ENCODE data around the gene IQCE. TPM values are rescaled to one million over a fixed set of nuclear protein-coding genes. Genes with fewer than 3 reads are reported as not detected.
"Not testable (repeated sequence)": the region's sequence is repeated elsewhere in the genome, so short reads cannot be mapped to it uniquely, and the experiment has no call there.

IQCE gene
- total RNA-seq, 2 experiments from 2014 or later, result 8.3 to 10.0 TPM

DNA sequence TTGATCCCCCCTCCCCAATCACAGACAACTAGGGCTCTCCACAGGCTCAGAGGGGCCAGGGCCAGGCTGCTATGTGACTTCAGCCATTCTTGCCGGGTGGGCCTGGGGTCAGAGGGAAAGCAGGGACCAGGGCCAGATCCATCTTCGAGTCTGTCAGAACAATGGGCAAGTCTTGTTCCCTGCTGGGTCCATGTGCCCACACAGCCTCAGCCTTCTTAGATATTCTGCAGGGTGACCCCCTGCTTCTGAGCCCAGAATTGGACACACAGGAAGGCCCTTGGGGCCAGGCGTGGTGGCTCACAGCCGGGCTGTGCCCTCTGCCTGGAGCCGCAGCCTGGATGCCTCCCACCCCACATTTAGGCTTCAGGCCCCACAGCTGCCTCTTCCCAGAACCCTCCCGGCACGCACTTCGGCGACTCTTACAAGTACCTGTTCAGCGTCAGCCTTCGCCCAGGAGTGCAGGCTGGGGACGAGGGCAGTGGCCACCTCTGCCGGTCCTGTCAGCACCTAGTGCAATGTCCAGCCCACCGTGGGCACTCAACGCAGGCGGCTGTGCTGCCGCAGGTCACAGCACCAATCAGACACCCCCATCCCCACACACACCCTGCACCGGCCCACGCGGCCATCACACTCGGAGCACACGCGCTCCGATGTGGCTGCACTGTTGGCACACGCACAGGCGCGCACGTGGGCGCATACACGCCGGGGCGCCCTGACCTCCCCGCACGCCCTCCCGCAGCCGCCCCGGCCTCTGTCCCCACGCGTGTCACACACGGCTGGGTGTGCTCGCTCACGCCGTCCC is 27.6 kb upstream of the IQCE start:
- H3K27ac Mint-ChIP-seq, result peak overlapping the region; percentile 87
- peak; percentile 6 for ATAC-seq (ENCODE audit: low read depth)
- not testable (repeated sequence) for H3K9me3 Mint-ChIP-seq, DNase-seq, H3K27me3 Mint-ChIP-seq, H3K36me3 Mint-ChIP-seq
- peak overlapping the region; percentile 83 for H3K4me3 Mint-ChIP-seq
- POLR2A ChIA-PET, result interaction anchor here (1.4 to 12.9 kb wide), 5 partner anchors 8 to 28 kb away, joined by 3 to 207 read pairs (median 7); partner anchors contain the start of gene IQCE
- peaks cover 30% of the 10 kb centered on the region for H3K4me1 Mint-ChIP-seq

DNA sequence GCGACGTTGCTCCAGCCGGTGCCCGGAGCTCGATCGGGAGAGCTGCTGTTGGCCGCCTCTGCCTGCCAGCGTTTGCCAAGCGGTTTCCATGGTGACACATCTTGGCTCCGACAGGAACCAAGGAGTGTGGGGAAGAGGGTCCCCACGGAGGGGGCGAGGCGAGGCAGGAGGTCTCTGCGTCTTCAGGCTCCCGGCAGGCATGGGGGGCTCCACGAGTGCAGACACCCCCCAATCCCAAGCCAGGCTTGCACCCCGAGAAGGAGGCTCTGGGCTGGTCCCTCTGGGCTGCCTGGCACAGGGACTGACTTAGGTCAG is 27.0 kb upstream of the IQCE start:
- POLR2A ChIA-PET; DNase-seq; H3K4me3 Mint-ChIP-seq; H3K27me3 Mint-ChIP-seq; H3K9me3 Mint-ChIP-seq; H3K36me3 Mint-ChIP-seq; H3K27ac Mint-ChIP-seq; ATAC-seq (ENCODE audit: low read depth): not testable (repeated sequence)
- peaks cover 29% of the 10 kb centered on the region for H3K4me1 Mint-ChIP-seq

DNA sequence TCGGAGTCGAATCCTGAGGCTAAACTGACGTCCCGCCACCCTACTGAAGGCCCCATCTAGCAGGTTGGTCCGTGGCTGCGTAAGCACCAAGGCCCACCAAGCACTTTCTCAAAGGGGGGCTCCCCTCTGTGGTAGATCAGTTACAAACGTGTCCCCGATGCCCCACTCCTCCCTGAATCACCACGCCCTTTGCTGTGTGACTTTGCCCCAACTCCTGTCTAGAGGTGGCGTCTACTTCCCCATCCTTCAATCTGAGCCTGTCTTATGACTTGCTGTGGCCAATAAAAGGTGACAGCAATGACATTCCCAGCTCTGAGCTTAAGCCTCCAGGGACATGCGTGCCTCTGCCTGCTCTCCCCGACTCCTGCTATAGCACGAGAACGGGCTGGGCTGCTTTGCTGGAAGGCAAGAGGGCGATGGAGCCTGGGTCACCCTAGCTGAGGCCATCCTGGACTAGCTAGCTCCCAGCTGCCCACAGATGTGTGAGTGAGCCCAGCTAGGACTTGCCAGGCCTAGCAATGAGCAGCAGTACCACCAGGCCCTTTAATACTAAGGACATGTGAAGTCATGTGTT is 26.5 kb upstream of the IQCE start:
- peaks cover 25% of the 10 kb centered on the region for H3K4me1 Mint-ChIP-seq
- peak; percentile 32 for DNase-seq
- H3K4me3 Mint-ChIP-seq; H3K27me3 Mint-ChIP-seq; H3K9me3 Mint-ChIP-seq; H3K27ac Mint-ChIP-seq; POLR2A ChIA-PET; ATAC-seq (ENCODE audit: low read depth); H3K36me3 Mint-ChIP-seq: not testable (repeated sequence)

DNA sequence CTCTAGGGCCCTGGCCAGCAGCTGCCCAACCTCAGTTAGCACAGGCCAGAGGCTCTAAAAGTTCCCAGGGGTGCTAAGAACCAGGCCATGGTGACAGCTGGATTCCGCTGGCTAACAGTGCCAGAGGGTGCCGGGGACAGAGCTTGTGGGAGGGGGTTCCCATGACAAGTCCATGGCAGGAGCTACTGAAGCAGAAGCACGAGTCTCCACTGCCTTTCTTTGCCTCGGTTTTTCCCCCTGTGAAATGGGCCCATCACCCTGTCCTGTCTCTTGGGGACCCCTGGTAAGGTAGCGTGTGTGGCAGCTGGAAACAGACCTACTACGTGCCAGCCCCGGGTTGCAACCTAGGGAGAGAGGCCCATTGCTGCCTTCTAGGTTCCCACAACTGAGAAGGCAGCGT is 26.0 kb upstream of the IQCE start:
- ATAC-seq (ENCODE audit: low read depth); DNase-seq: not testable (repeated sequence)
- POLR2A ChIA-PET, result interaction anchor here (0.7 kb wide), 2 partner anchors 21 to 80 kb away, joined by 4 to 7 read pairs; no protein-coding TSS in a partner anchor

DNA sequence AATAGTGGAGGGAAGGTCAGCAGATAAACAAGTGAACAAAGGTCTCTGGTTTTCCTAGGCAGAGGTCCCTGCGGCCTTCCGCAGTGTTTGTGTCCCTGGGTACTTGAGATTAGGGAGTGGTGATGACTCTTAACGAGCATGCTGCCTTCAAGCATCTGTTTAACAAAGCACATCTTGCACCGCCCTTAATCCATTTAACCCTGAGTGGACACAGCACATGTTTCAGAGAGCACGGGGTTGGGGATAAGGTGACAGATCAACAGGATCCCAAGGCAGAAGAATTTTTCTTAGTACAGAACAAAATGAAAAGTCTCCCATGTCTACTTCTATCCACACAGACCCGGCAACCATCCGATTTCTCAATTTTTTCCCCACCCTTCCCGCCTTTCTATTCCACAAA is 25.2 kb upstream of the IQCE start:
- H3K4me3 Mint-ChIP-seq, DNase-seq, H3K27ac Mint-ChIP-seq: not testable (repeated sequence)

More for the DNA sequence above, 26.0 kb upstream of the IQCE start:
- H3K27me3 Mint-ChIP-seq, H3K27ac Mint-ChIP-seq, H3K9me3 Mint-ChIP-seq, H3K4me3 Mint-ChIP-seq, H3K36me3 Mint-ChIP-seq: not testable (repeated sequence)
- peaks cover 21% of the 10 kb centered on the region for H3K4me1 Mint-ChIP-seq

DNA sequence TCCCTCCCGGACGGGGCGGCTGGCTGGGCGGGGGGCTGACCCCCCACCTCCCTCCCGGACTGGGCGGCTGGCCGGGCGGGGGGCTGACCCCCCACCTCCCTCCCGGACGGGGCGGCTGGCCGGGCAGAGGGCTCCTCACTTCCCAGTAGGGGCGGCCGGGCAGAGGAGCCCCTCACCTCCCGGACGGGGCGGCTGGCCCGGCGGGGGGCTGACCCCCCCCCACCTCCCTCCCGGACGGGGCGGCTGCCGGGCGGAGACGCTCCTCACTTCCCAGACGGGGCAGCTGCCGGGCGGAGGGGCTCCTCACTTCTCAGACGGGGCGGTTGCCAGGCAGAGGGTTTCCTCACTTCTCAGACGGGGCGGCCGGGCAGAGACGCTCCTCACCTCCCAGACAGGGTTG is 24.6 kb upstream of the IQCE start:
- ATAC-seq (ENCODE audit: low read depth); DNase-seq; POLR2A ChIA-PET; H3K36me3 Mint-ChIP-seq; H3K27ac Mint-ChIP-seq; H3K27me3 Mint-ChIP-seq; H3K9me3 Mint-ChIP-seq; H3K4me3 Mint-ChIP-seq: not testable (repeated sequence)
- H3K4me1 Mint-ChIP-seq, result peaks cover 12% of the 10 kb centered on the region

More for the DNA sequence above, 25.2 kb upstream of the IQCE start:
- H3K4me1 Mint-ChIP-seq, result peaks cover 15% of the 10 kb centered on the region
- H3K36me3 Mint-ChIP-seq; H3K27me3 Mint-ChIP-seq; H3K9me3 Mint-ChIP-seq; ATAC-seq (ENCODE audit: low read depth); POLR2A ChIA-PET: not testable (repeated sequence)

DNA sequence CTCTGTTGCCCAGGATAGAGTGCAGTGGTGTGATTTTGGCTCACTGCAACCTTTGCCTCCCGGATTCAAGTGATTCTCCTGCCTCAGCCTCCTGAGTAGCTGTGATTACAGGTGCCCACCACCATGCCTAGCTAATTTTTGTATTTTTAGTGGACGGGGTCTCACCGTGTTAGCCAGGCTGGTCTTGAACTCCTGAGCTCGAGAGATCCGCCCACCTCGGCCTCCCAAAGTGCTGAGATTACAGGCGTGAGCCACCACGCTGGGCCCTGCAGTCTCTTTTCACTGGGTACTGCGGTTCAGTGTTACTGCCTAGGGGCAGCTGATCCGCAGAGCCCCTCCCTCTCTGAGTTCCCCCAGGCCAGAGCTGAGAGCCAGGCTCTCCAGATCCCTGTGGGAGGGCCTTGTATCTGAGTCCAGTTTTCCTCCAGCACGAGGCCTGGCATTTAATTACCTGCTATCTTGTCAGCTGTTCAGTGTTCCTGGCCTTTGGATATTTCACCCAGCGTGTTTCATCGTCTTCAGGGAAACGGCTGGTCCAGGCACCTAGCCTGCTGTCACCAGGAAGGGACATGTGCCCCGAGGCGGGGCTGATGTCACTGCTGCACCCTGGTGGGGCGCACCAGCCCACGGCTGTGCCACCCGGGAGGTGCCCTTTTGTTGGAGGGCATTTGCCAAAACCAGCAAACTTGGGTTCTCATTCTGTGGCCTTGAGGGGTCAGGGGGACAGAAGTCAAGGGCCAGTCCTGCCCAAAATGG is 22.7 kb upstream of the IQCE start:
- H3K27ac Mint-ChIP-seq; H3K36me3 Mint-ChIP-seq; H3K4me1 Mint-ChIP-seq; H3K4me3 Mint-ChIP-seq; H3K9me3 Mint-ChIP-seq; H3K27me3 Mint-ChIP-seq; ATAC-seq (ENCODE audit: low read depth); DNase-seq: not testable (repeated sequence)
- POLR2A ChIA-PET, result interaction anchor here (0.8 kb wide), 1 partner anchor 142 kb away, joined by 3 read pairs; no protein-coding TSS in a partner anchor

DNA sequence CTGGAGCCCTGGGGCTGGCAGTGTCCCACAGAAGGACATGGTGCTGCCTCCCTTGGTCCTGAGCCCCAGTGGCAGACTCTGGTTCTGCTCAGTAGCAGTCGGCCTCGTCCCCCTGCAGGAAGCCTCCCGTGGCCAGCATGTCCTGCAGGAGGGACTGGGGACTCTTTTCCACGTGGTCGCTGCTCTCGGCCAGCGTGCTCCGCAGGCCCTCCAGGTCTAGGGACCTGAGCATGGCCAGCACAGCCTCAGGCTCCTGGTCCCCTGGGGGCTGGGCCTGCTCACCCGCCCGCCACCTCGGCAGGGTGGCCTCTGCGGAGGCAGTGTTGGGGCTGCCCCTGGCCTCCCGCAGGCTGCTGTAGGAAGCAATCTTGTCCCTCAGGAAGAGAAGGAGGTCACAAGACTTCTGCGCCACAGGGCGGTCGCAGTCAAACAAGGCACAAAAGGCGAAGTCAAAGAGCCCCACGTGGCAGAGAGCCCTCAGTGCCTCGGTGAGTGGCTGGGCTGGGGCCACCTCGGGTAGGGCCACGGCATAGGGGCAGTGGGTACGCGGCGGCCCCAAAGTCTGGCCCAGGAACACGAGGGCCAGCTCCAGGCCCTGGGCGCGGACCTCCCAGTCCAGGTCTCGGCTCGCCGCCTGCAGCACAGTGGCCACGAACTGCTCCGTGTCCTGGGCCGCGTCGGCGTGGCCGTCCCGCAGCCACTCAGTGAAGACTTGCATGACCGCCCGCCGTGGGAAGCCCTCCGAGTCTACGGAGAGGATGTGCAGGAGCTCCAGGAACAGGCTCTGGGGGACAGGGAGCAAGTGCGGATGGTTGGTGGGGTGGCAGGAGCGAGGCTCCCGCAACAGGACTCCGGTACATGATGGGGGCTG is 20.6 kb upstream of the IQCE start:
- Mint-ChIP-seq H3K36me3 (no peaks in the 10 kb centered on the region), H3K27ac (no peak overlapping the region), H3K27me3 (no peaks in the 10 kb centered on the region), H3K4me3 (no peak overlapping the region), H3K4me1 (no peaks in the 10 kb centered on the region), H3K9me3 (no peaks in the 10 kb centered on the region)
- ATAC-seq (ENCODE audit: low read depth) (no peak), DNase-seq (peak; percentile 32)
- POLR2A ChIA-PET, result interaction anchor here (1.1 kb wide), 1 partner anchor 16 kb away, joined by 3 read pairs; no protein-coding TSS in a partner anchor

DNA sequence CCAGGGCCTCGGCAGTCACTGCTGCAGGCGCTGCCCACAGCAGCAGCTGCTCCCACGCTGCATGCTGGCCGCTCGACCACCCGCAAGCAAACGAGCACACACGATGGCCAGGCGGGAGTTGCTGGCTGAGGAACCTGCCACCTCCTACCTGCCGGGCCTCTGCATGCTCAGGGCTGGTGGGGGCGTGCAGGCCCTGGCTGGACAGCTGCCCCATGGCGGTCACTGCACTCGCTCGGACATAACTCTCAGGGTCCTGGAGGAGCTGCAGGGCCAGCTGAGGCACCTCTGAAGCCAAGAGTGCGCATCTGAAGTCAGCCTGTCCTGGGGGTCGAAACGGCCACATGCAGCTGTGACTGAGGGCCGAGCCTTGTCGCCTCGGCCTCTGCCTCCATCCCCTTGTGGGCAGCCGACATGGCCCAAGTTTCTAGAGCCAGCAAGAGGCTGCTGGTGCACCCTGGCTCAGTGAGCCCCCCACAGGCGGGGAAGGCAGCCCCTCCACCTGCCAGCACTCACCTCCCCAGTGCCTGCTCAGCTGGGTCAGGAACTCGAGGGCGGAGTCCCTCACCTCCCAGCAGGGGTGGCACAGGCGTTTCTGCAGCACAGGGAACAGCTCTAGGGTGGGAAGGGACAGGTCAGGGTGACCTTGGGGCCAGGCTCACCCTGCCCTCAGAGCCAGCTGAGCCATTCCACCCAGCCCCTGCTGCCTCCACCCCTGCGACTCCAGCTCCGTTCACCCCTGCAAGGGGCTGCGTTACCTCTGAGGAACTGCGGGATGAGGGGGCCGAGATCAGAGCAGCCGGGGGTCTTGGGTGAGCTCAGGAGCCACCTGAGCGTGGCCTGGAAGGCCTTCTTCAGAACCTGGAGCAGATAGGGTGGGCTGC is 19.5 kb upstream of the IQCE start:
- H3K27me3 Mint-ChIP-seq, result no peaks in the 10 kb centered on the region
- no peaks in the 10 kb centered on the region for H3K36me3 Mint-ChIP-seq
- POLR2A ChIA-PET, result interaction anchor here (0.9 to 1.4 kb wide), 4 partner anchors 9 to 19 kb away, joined by 3 to 4 read pairs (median 3); partner anchors contain the start of gene IQCE
- no peak overlapping the region for H3K27ac Mint-ChIP-seq
- no peaks in the 10 kb centered on the region for H3K9me3 Mint-ChIP-seq
- DNase-seq, result peak; percentile 31
- no peak overlapping the region for H3K4me3 Mint-ChIP-seq
- ATAC-seq (ENCODE audit: low read depth), result no peak
- no peaks in the 10 kb centered on the region for H3K4me1 Mint-ChIP-seq

DNA sequence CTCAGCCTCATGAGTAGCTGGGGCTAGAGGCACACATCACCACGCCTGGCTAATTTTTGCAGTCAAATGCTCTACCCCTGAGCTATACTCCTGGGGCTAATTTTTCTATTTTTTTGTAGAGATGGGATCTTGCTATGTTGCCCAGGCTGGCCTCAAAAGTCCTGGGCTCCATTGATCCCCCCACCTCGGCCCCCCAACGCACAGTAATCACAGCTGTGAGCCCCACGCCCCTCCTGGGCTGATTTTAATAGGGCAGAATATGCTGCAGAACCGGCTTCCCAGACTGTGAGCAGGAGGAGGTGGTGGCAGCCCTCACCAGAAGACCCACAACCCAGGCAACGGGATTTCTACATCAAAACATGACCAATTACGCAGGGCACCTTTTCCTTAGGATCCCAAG is 18.6 kb upstream of the IQCE start:
- no peak for ATAC-seq (ENCODE audit: low read depth)
- Mint-ChIP-seq H3K36me3 (no peaks in the 10 kb centered on the region), H3K27me3 (no peaks in the 10 kb centered on the region), H3K4me3 (no peak overlapping the region), H3K9me3 (no peaks in the 10 kb centered on the region), H3K4me1 (no peaks in the 10 kb centered on the region), H3K27ac (no peak overlapping the region)
- POLR2A ChIA-PET, result interaction anchor here (0.8 to 1.4 kb wide), 4 partner anchors 10 to 19 kb away, joined by 3 to 4 read pairs (median 3); partner anchors contain the start of gene IQCE
- no peak for DNase-seq

DNA sequence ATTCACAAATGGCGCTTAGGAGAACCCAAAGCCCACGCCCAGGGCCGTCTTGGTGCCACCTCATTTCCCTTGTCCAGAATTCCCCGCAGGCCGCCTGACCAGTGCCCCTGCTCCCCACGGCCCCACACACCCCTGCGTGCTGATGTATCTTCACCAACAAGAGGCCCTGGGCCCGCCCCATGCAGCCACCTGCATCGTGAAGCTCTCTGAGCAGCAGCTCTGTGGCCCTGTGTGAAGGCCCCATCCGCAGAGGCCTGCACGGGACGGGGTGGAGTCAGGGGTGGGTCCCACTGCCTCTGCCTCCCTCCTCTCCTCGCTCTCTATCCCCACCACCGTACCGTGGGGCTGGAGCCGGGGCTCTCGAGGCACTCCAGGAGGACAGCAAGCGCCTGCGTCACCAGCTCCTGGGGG is 18.1 kb upstream of the IQCE start:
- Mint-ChIP-seq H3K36me3 (no peaks in the 10 kb centered on the region), H3K4me1 (no peaks in the 10 kb centered on the region), H3K9me3 (no peaks in the 10 kb centered on the region), H3K27ac (no peak overlapping the region), H3K4me3 (no peak overlapping the region), H3K27me3 (no peaks in the 10 kb centered on the region)
- POLR2A ChIA-PET, result interaction anchor here (0.8 to 1.4 kb wide), 2 partner anchors 15 to 18 kb away, joined by 3 read pairs; partner anchors contain the start of gene IQCE
- peak; percentile 27 for DNase-seq
- no peak for ATAC-seq (ENCODE audit: low read depth)

Data from activated naive CD8-positive, alpha-beta T cell treated with anti-CD3 and anti-CD28 coated beads, Interleukin-2, amount 10 ng/mL, durations not matched to agents 7 days and 5 days (primary cell).